Trophoblast cell (in vitro differentiated cells and primary cell): ENCODE measurements around the gene HMGXB3.

Experiments
- DNase-seq, 2 donors: peaks; one replicate each; pipeline ENCODE4 v3.0.0-alpha.2; 2016
- H2AFZ ChIP-seq: 2 replicates; pipeline ENCODE4 v1.6.1; 2013; ENCODE audit warnings: low read length, moderate library complexity, mild to moderate bottlenecking; ENCODE audit not compliant: insufficient read depth, poor library complexity
- H2AK5ac ChIP-seq: 2 replicates; pipeline ENCODE4 v1.6.1; 2013; ENCODE audit warnings: mild to moderate bottlenecking, low read length
- H2BK120ac ChIP-seq: 2 replicates; pipeline ENCODE4 v1.6.1; 2013; ENCODE audit warnings: low read length, mild to moderate bottlenecking, moderate library complexity; ENCODE audit not compliant: insufficient read depth, poor library complexity
- H2BK12ac ChIP-seq: 2 replicates; pipeline ENCODE4 v1.6.1; 2013; ENCODE audit warnings: mild to moderate bottlenecking, low read length, moderate library complexity
- H2BK5ac ChIP-seq: 2 replicates; pipeline ENCODE4 v1.6.1; 2013; ENCODE audit warnings: low read length, low read depth, moderate library complexity, mild to moderate bottlenecking; ENCODE audit not compliant: poor library complexity
- H3K14ac ChIP-seq: 2 replicates; pipeline ENCODE4 v1.6.1; 2013; ENCODE audit warnings: mild to moderate bottlenecking, low read length
- H3K18ac ChIP-seq: 2 replicates; pipeline ENCODE4 v1.6.1; 2013; ENCODE audit warnings: mild to moderate bottlenecking, low read length
- H3K23ac ChIP-seq: 2 replicates; pipeline ENCODE4 v1.6.1; 2013; ENCODE audit warnings: low read length
- H3K27ac ChIP-seq: 2 replicates; pipeline ENCODE4 v1.5.1; 2013; ENCODE audit warnings: low read depth, mild to moderate bottlenecking, inconsistent platforms, low read length, moderate library complexity
- H3K27me3 ChIP-seq: 2 replicates; pipeline ENCODE4 v1.6.1; 2013; ENCODE audit warnings: inconsistent platforms, mild to moderate bottlenecking, low read length, moderate library complexity; ENCODE audit not compliant: insufficient read depth
- H3K36me3 ChIP-seq, 2 experiments: 1 replicate in 1 of 2; 2 replicates in 1 of 2; pipeline ENCODE4 v1.6.1; 2013; ENCODE audit warnings: low read length in 2 of 2, mild to moderate bottlenecking in 2 of 2, moderate library complexity in 1 of 2; ENCODE audit not compliant: insufficient read depth in 2 of 2, control insufficient read depth in 1 of 2
- H3K4ac ChIP-seq: 2 replicates; pipeline ENCODE4 v1.6.1; 2013; ENCODE audit warnings: low read depth, mild to moderate bottlenecking, low read length, moderate library complexity
- H3K4me1 ChIP-seq, 2 experiments: 1 replicate in 1 of 2; 2 replicates in 1 of 2; pipeline ENCODE4 v1.6.1; 2013; ENCODE audit warnings: low read length in 2 of 2, mild to moderate bottlenecking in 2 of 2, moderate library complexity in 1 of 2; ENCODE audit not compliant: insufficient read depth in 2 of 2, control insufficient read depth in 1 of 2
- H3K4me2 ChIP-seq: 2 replicates; pipeline ENCODE4 v1.6.1; 2013; ENCODE audit warnings: inconsistent platforms, mild to moderate bottlenecking, low read length, moderate library complexity
- H3K4me3 ChIP-seq: 2 replicates; pipeline ENCODE4 v1.5.1; 2013; ENCODE audit warnings: mild to moderate bottlenecking, low read depth, low read length, inconsistent platforms
- H3K79me1 ChIP-seq: one replicate; pipeline ENCODE4 v1.6.1; 2013; ENCODE audit warnings: low read length
- H3K79me2 ChIP-seq: 2 replicates; pipeline ENCODE4 v1.6.1; 2013; ENCODE audit warnings: low read length, mild to moderate bottlenecking; ENCODE audit not compliant: control insufficient read depth, insufficient read depth, poor library complexity
- H3K9ac ChIP-seq: 2 replicates; pipeline ENCODE4 v1.6.1; 2013; ENCODE audit warnings: mild to moderate bottlenecking, low read length
- H3K9me3 ChIP-seq: 2 replicates; pipeline ENCODE4 v1.6.1; 2013; ENCODE audit warnings: low read depth, mild to moderate bottlenecking, control low read depth, inconsistent platforms, low read length; ENCODE audit not compliant: insufficient read depth
- H4K12ac ChIP-seq: 2 replicates; pipeline ENCODE4 v1.6.1; 2013; ENCODE audit warnings: low read depth, mild to moderate bottlenecking, low read length, moderate library complexity
- H4K8ac ChIP-seq: 2 replicates; pipeline ENCODE4 v1.6.1; 2013; ENCODE audit warnings: low read depth, mild to moderate bottlenecking, low read length, moderate library complexity
- H4K91ac ChIP-seq: one replicate; pipeline ENCODE4 v1.6.1; 2013; ENCODE audit warnings: low read depth, mild to moderate bottlenecking, low read length, moderate library complexity
- WGBS: extraction: QIAGEN DNeasy Blood & Tissue Kit; methylation state at CpG from one replicate; pipeline ENCODE4 v1.1.7; 2013; ENCODE audit warnings: missing lambda C conversion rate; ENCODE audit not compliant: insufficient read length, insufficient coverage; ENCODE audit errors: extremely low coverage; 5-methylcytosine and 5-hydroxymethylcytosine counted together

The HMGXB3 gene

DNA sequence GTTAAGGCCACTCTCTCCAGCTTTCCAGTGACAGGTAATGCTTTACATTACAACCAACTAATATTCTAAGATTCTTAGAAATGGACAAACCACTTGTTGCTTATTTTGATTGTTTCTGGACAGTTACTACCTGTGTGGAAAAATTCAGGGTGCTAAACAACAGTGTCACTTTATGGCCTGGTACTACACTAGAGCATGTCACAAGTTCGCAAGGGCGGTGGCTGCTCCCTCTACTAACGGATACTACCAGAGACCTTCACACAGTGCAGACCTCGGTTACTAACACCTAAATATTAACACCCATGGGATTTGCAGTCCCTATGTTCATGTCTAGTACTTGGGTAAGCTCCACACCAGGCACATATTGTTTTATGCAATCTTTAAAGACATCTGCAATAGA lies 13.4 kb downstream of the HMGXB3 start:
- Histone ChIP-seq H4K8ac (no peak overlapping the region), H2BK5ac (no peak overlapping the region)

DNA sequence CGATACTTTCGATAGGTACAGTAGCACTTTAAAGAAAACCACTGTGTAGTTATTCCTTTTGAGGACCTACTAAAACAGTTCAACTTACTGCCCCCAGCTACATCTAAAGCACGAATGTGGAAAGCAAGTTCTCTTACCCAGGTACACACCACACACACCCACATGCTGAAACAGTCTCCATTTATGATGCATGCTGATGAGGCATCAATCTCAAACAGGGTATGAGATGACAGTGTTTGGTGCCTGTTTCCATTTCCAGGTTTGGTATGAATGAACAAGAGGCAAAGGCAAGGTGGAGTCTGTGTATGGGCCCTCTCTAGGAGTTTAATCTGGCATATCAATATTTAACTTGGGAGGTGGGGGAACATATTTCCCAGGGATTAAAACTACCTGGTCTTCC lies 13.9 kb downstream of the HMGXB3 start:
- Histone ChIP-seq H2BK12ac (no peak overlapping the region), H2AK5ac (no peak overlapping the region), H3K18ac (no peak overlapping the region), H3K79me1 (no peaks in the 10 kb centered on the region), H3K4me2 (no peak overlapping the region), H3K79me2 (no peaks in the 10 kb centered on the region), H3K23ac (no peak overlapping the region), H4K91ac (no peak overlapping the region), H2BK120ac (no peak overlapping the region), H3K27me3 (no peaks in the 10 kb centered on the region), H4K12ac (no peak overlapping the region), H3K36me3 (peaks cover 22 to 46% of the 10 kb centered on the region in 2 experiments), H3K4me3 (no peak overlapping the region), H3K9ac (no peak overlapping the region), H3K4me1 (no peaks in the 10 kb centered on the region), H3K27ac (no peak overlapping the region), H3K4ac (no peak overlapping the region), H2BK5ac (no peak overlapping the region), H4K8ac (no peak overlapping the region), H3K14ac (no peak overlapping the region), H2AFZ (no peak overlapping the region), H3K9me3 (peaks cover 4% of the 10 kb centered on the region)
- no CpG with 5 or more reads among the region's 3 CpGs for WGBS
- no peak for DNase-seq

More for the DNA sequence above, 13.4 kb downstream of the HMGXB3 start:
- H2BK12ac ChIP-seq = no peak overlapping the region
- no peak overlapping the region for H2AFZ ChIP-seq
- no peak overlapping the region for H3K4ac ChIP-seq
- H3K27me3 ChIP-seq = no peaks in the 10 kb centered on the region
- H3K9ac ChIP-seq = no peak overlapping the region
- H3K27ac ChIP-seq = no peak overlapping the region
- no peaks in the 10 kb centered on the region for H3K79me2 ChIP-seq
- no CpG with 5 or more reads among the region's 4 CpGs for WGBS
- no peak overlapping the region for H3K14ac ChIP-seq
- peaks cover 22 to 46% of the 10 kb centered on the region in 2 experiments for H3K36me3 ChIP-seq
- no peak overlapping the region for H2AK5ac ChIP-seq
- no peak overlapping the region for H3K4me2 ChIP-seq
- no peak overlapping the region for H4K12ac ChIP-seq
- no peak overlapping the region for H3K23ac ChIP-seq
- H3K9me3 ChIP-seq = peaks cover 4% of the 10 kb centered on the region
- DNase-seq = no peak
- no peak overlapping the region for H2BK120ac ChIP-seq
- no peak overlapping the region for H4K91ac ChIP-seq
- H3K18ac ChIP-seq = no peak overlapping the region
- H3K4me1 ChIP-seq = no peaks in the 10 kb centered on the region
- H3K79me1 ChIP-seq = no peaks in the 10 kb centered on the region
- no peak overlapping the region for H3K4me3 ChIP-seq

DNA sequence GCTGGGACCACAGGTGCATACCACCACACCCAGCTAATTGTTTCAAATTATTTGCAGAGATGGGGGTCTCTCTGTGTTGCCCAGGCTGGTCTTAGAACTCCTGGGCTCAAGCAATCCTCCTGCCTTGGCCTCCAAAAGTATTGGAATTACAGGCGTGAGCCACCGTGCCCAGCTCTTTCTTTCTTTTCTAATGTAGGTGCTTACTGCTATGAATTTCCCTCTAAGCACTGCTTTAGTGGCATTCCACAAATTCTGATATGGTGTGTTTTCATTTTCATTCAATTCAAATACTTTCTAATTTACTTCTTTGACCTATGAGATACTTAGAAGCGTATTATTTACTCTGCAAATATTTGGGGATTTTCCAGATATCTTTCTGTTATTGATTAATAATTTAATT lies 14.9 kb downstream of the HMGXB3 start:
- no peaks in the 10 kb centered on the region for H3K79me2 ChIP-seq
- no peak overlapping the region for H3K23ac ChIP-seq
- no peak overlapping the region for H2BK12ac ChIP-seq
- no peaks in the 10 kb centered on the region for H3K27me3 ChIP-seq
- H4K12ac ChIP-seq = no peak overlapping the region
- WGBS = no CpG with 5 or more reads among the region's 3 CpGs
- no peak overlapping the region for H2AFZ ChIP-seq
- no peak overlapping the region for H2AK5ac ChIP-seq
- no peak overlapping the region for H2BK120ac ChIP-seq
- no peak overlapping the region for H2BK5ac ChIP-seq
- peaks cover 4% of the 10 kb centered on the region for H3K9me3 ChIP-seq
- DNase-seq = no peak
- no peak overlapping the region for H3K18ac ChIP-seq
- no peak overlapping the region for H3K4me2 ChIP-seq
- no peak overlapping the region for H4K8ac ChIP-seq
- H3K14ac ChIP-seq = no peak overlapping the region
- H3K79me1 ChIP-seq = no peaks in the 10 kb centered on the region
- no peak overlapping the region for H3K27ac ChIP-seq
- H3K36me3 ChIP-seq = peaks cover 17 to 40% of the 10 kb centered on the region in 2 experiments
- no peaks in the 10 kb centered on the region for H3K4me1 ChIP-seq
- no peak overlapping the region for H4K91ac ChIP-seq
- H3K9ac ChIP-seq = no peak overlapping the region
- H3K4ac ChIP-seq = no peak overlapping the region
- H3K4me3 ChIP-seq = no peak overlapping the region

DNA sequence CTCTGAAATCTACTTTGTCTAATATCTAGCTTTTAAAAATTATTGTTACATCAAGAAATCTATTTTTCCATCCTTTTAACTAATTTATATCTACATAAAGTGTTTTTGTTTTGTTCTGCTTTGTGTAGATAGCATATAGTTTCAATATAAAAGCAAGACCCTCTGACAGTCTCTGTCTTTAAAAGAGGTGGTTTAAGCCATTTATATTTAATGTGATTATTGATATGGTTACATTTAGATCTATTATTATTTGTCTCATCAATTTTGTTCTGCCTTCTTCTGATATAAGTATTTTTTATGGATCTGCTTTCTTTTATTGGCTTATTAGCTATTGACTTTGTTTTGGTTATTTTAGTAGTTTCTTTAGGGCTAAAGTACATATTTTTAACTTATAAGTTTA lies 16.0 kb downstream of the HMGXB3 start:
- Histone ChIP-seq H3K27ac (no peak overlapping the region), H4K8ac (no peak overlapping the region), H4K12ac (no peak overlapping the region), H3K4me2 (no peak overlapping the region), H3K9me3 (peaks cover 4% of the 10 kb centered on the region), H3K4me1 (peaks cover 0 to 2% of the 10 kb centered on the region in 2 experiments), H2BK12ac (no peak overlapping the region), H3K36me3 (peaks cover 18 to 33% of the 10 kb centered on the region in 2 experiments), H2BK5ac (no peak overlapping the region), H3K27me3 (no peaks in the 10 kb centered on the region), H3K9ac (no peak overlapping the region), H2AK5ac (no peak overlapping the region), H3K23ac (no peak overlapping the region), H4K91ac (no peak overlapping the region), H3K79me1 (no peaks in the 10 kb centered on the region), H3K4me3 (no peak overlapping the region), H2AFZ (no peak overlapping the region), H3K14ac (no peak overlapping the region), H2BK120ac (no peak overlapping the region), H3K18ac (no peak overlapping the region), H3K4ac (no peak overlapping the region), H3K79me2 (no peaks in the 10 kb centered on the region)
- DNase-seq = no peak
